SK-N-MC (cell line): ENCODE data around the gene HSF2.
A peak's percentile ranks its signal among the peaks of the same experiment; 100 is the strongest.

ENCODE experiments used
- DNase-seq: peaks from one replicate; pipeline ENCODE4 v3.0.0-alpha.2; 2011; ENCODE audit warnings: low read depth, low spot score
- H3K27ac ChIP-seq: fragments of 200-600 bp; sonication (generic); 2 replicates; pipeline ENCODE4 v1.5.1; 2016; ENCODE audit warnings: mixed run types
- H3K36me3 ChIP-seq: fragments of 200-600 bp; sonication (generic); 2 replicates; pipeline ENCODE4 v1.6.1; 2017; ENCODE audit warnings: antibody characterized with exemption, low read length, mixed read lengths; ENCODE audit not compliant: insufficient read depth
- H3K4me3 ChIP-seq: fragments of 200-600 bp; sonication (generic); 2 replicates; pipeline ENCODE4 v1.5.1; 2016
- H3K9ac ChIP-seq: fragments of 200-600 bp; sonication (generic); 2 replicates; pipeline ENCODE4 v1.8.0; 2017; ENCODE audit warnings: mixed run types, mixed read lengths; ENCODE audit not compliant: insufficient read length
- H3K9me3 ChIP-seq: fragments of 200-600 bp; sonication (generic); 2 replicates; pipeline ENCODE4 v1.6.1; 2017; ENCODE audit warnings: low read depth, mild to moderate bottlenecking, antibody characterized with exemption, low read length, moderate library complexity, mixed read lengths
- EZH2 ChIP-seq: fragments of 200-600 bp; sonication (generic); IDR thresholded peaks from one replicate; pipeline ENCODE4 v1.6.1; 2017; ENCODE audit warnings: antibody characterized with exemption
- FOXP2 ChIP-seq: optimal IDR thresholded peaks from 2 replicates; pipeline ENCODE3; 2011; ENCODE audit warnings: mild to moderate bottlenecking, moderate library complexity; ENCODE audit not compliant: insufficient read depth; ENCODE audit errors: extremely low read length, control extremely low read depth
- POLR2AphosphoS5 ChIP-seq: IDR thresholded peaks from 2 replicates; pipeline ENCODE4 v1.6.1; 2012; ENCODE audit warnings: mild to moderate bottlenecking, low read depth, low read length, borderline replicate concordance

The HSF2 gene

GRCh38 chr6:122426597-122426996, 27.1 kb downstream of the HSF2 start:
- TF ChIP-seq EZH2: no peak
- Histone ChIP-seq H3K9me3 (no peaks in the 10 kb centered on the region), H3K9ac (no peak overlapping the region), H3K4me3 (no peak overlapping the region), H3K36me3 (peaks cover 90% of the 10 kb centered on the region), H3K27ac (peak overlapping the region; percentile 20; the same call in 1 of the 2 replicates)
- no peak for DNase-seq

GRCh38 chr6:122428781-122429180, 29.3 kb downstream of the HSF2 start:
- Histone ChIP-seq H3K4me3 (no peak overlapping the region), H3K36me3 (peaks cover 90% of the 10 kb centered on the region), H3K9me3 (no peaks in the 10 kb centered on the region; the same call in 1 of the 2 replicates), H3K9ac (no peak overlapping the region), H3K27ac (peak overlapping the region; percentile 61; the same call in 1 of the 2 replicates)
- no peak for DNase-seq
- no peak for TF ChIP-seq FOXP2
- TF ChIP-seq EZH2: no peak
- no peak for TF ChIP-seq POLR2AphosphoS5

GRCh38 chr6:122429323-122429722, 29.9 kb downstream of the HSF2 start:
- H3K27ac ChIP-seq: 0 out of 2 replicates have a peak overlapping the region, but pooled peaks have one; percentile 7
- no peak overlapping the region for H3K9ac ChIP-seq
- no peaks in the 10 kb centered on the region; the same call in 1 of the 2 replicates for H3K9me3 ChIP-seq
- H3K36me3 ChIP-seq: peaks cover 90% of the 10 kb centered on the region
- no peak for DNase-seq
- TF ChIP-seq EZH2: no peak
- TF ChIP-seq FOXP2: no peak
- no peak for TF ChIP-seq POLR2AphosphoS5
- H3K4me3 ChIP-seq: no peak overlapping the region

- DNase-seq: no peak
- Histone ChIP-seq H3K4me3 (no peak overlapping the region), H3K36me3 (peaks cover 84% of the 10 kb centered on the region), H3K9me3 (peaks cover 2% of the 10 kb centered on the region; the same call in 1 of the 2 replicates), H3K9ac (no peak overlapping the region), H3K27ac (no peak overlapping the region)
- TF ChIP-seq FOXP2: no peak
- TF ChIP-seq POLR2AphosphoS5: no peak
- no peak for TF ChIP-seq EZH2
These were observed 32.3 kb downstream of the HSF2 start for GRCh38 chr6:122431780-122432179.

- no peak for DNase-seq
- Histone ChIP-seq H3K4me3 (no peak overlapping the region), H3K36me3 (peaks cover 85% of the 10 kb centered on the region), H3K9ac (no peak overlapping the region), H3K27ac (no peak overlapping the region), H3K9me3 (peaks cover 9% of the 10 kb centered on the region; the same call in 1 of the 2 replicates)
- TF ChIP-seq EZH2: no peak
- no peak for TF ChIP-seq POLR2AphosphoS5
- no peak for TF ChIP-seq FOXP2
These were observed 33.4 kb downstream of the HSF2 start for GRCh38 chr6:122432816-122433215.

- H3K4me3 ChIP-seq: no peak overlapping the region
- peaks cover 26% of the 10 kb centered on the region for H3K9me3 ChIP-seq
- H3K9ac ChIP-seq: no peak overlapping the region
- peaks cover 89% of the 10 kb centered on the region for H3K36me3 ChIP-seq
- no peak overlapping the region for H3K27ac ChIP-seq
- TF ChIP-seq FOXP2: no peak
- TF ChIP-seq EZH2: no peak
- TF ChIP-seq POLR2AphosphoS5: no peak; the same call in none of the 2 replicates
- DNase-seq: no peak
These were observed 39.5 kb downstream of the HSF2 start for GRCh38 chr6:122438975-122439374.

- no peak for DNase-seq
- no peak for TF ChIP-seq FOXP2
- no peak for TF ChIP-seq POLR2AphosphoS5
- no peak for TF ChIP-seq EZH2
- H3K9me3 ChIP-seq: 0 out of 2 replicates have a peak, but pooled peaks cover 2% of the 10 kb centered on the region
- no peak overlapping the region for H3K4me3 ChIP-seq
- H3K9ac ChIP-seq: no peak overlapping the region
- peak overlapping the region; percentile 87; the same call in 1 of the 2 replicates for H3K27ac ChIP-seq
- peaks cover 89% of the 10 kb centered on the region for H3K36me3 ChIP-seq
These were observed 45.8 kb downstream of the HSF2 start for GRCh38 chr6:122445274-122445673.

- Histone ChIP-seq H3K4me3 (no peak overlapping the region), H3K36me3 (peaks cover 92% of the 10 kb centered on the region), H3K27ac (peak overlapping the region; percentile 12; the same call in 1 of the 2 replicates), H3K9me3 (no peaks in the 10 kb centered on the region), H3K9ac (no peak overlapping the region)
- DNase-seq: no peak
- TF ChIP-seq FOXP2: no peak
- no peak for TF ChIP-seq EZH2
- no peak for TF ChIP-seq POLR2AphosphoS5
These were observed 49.6 kb downstream of the HSF2 start for GRCh38 chr6:122449069-122449468.

- Histone ChIP-seq H3K4me3 (no peak overlapping the region), H3K36me3 (peaks cover 97% of the 10 kb centered on the region)
- TF ChIP-seq POLR2AphosphoS5 (no peak), FOXP2 (no peak), EZH2 (no peak)
These were observed 53.1 kb downstream of the HSF2 start for GRCh38 chr6:122452509-122452908.

More at GRCh38 chr6:122452509-122452908, 53.1 kb downstream of the HSF2 start:
- Histone ChIP-seq H3K9me3 (no peaks in the 10 kb centered on the region), H3K9ac (no peak overlapping the region), H3K27ac (peak overlapping the region; percentile 61; the same call in 1 of the 2 replicates)
- DNase-seq: no peak
